ENCODE data around the gene HMOX2. TPM values are rescaled to one million over a fixed set of nuclear protein-coding genes. Genes with fewer than 3 reads are reported as not detected.
A peak's percentile ranks its signal among the peaks of the same experiment; 100 is the strongest.

The HMOX2 gene
- total and polyA plus RNA-seq, 2 of the 13 experiments (the other 11 are each of a cell fraction or from before 2014, with no cell fraction given), result 60.3 to 70.4 TPM

DNA sequence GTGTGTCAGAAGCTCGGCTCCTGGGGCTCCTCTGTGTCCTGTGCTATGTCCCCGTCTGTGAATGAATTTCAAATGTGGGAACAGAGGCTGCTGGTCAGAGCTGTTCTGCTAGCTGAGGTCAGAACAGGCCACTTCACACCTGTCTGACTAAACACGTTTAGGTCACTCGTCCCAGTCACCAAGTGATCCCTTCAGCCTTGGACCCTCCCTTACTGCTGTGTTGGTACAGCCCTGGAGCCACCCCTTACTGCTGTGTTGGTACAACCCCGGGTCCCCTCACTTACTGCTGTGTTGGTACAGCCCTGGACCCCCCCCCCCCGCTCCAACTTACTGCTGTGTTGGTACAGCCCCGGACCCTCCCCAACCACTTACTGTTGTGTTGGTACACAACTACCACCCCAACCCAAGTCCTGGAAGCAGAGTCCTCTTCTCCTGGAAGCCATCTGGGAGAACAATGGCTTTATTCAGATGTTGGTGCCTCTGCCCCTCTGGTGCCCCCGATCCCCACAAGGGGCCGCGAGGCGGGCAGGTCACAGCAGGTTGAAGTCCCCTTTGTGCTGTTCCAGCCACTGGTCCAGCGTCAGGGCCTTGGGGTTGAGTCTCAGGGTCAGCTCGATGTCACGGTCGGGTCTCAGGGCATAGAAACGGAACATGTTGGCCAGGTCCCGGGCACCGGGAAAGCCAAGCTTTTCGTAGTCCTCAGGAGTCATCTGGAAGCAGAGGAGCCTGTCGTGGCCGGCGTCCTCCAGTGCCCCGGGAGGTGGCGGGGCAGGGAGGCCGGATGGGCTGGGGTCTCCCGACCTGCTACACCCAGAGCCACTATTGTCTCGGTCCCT is 14.7 kb upstream of the HMOX2 start (continued):
- TF ChIP-seq HNF4G (IDR thresholded peaks at IDR 0.05; ENCODE audit: borderline replicate concordance, low read depth, low read length), result peak; percentile 66
- no peak for TF ChIP-seq HNF4G (CRISPR knock-in tag; IDR thresholded peaks at IDR 0.05; ENCODE audit: borderline replicate concordance, low read depth)
- no peak for TF ChIP-seq FIP1L1 (IDR thresholded peaks at IDR 0.05; ENCODE audit: borderline replicate concordance, insufficient read depth, low read depth, low read length)
- TF ChIP-seq TCF7L2 (IDR thresholded peaks at IDR 0.05; ENCODE audit: low read depth, low read length), result no peak
- TF ChIP-seq NFE2L1 (CRISPR knock-in tag; IDR thresholded peaks at IDR 0.05; ENCODE audit: borderline replicate concordance), result no peak
- TF ChIP-seq, protein P1, sequence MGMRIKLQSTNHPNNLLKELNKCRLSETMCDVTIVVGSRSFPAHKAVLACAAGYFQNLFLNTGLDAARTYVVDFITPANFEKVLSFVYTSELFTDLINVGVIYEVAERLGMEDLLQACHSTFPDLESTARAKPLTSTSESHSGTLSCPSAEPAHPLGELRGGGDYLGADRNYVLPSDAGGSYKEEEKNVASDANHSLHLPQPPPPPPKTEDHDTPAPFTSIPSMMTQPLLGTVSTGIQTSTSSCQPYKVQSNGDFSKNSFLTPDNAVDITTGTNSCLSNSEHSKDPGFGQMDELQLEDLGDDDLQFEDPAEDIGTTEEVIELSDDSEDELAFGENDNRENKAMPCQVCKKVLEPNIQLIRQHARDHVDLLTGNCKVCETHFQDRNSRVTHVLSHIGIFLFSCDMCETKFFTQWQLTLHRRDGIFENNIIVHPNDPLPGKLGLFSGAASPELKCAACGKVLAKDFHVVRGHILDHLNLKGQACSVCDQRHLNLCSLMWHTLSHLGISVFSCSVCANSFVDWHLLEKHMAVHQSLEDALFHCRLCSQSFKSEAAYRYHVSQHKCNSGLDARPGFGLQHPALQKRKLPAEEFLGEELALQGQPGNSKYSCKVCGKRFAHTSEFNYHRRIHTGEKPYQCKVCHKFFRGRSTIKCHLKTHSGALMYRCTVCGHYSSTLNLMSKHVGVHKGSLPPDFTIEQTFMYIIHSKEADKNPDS (CRISPR knock-in tag; IDR thresholded peaks at IDR 0.05), result 0 out of 2 replicates have a peak, but pooled peaks have one; percentile 49
- TF ChIP-seq, protein P2, sequence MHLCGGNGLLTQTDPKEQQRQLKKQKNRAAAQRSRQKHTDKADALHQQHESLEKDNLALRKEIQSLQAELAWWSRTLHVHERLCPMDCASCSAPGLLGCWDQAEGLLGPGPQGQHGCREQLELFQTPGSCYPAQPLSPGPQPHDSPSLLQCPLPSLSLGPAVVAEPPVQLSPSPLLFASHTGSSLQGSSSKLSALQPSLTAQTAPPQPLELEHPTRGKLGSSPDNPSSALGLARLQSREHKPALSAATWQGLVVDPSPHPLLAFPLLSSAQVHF (CRISPR knock-in tag; IDR thresholded peaks at IDR 0.05), result no peak
- TF ChIP-seq SALL2 (CRISPR knock-in tag; IDR thresholded peaks at IDR 0.05), result 0 out of 2 replicates have a peak, but pooled peaks have one; percentile 52
- peak; percentile 12; the same call in 1 of the 2 replicates for TF ChIP-seq STAG1 (CRISPR knock-in tag; IDR thresholded peaks at IDR 0.05)
- no peak for TF ChIP-seq SNRNP70 (IDR thresholded peaks at IDR 0.05; ENCODE audit: low read depth, low read length)
- peak; percentile 35; the same call in 1 of the 2 replicates for TF ChIP-seq YEATS2 (CRISPR knock-in tag; IDR thresholded peaks at IDR 0.05; ENCODE audit: borderline replicate concordance)
- peak; percentile 89 for TF ChIP-seq TBX2 (CRISPR knock-in tag; IDR thresholded peaks at IDR 0.05; ENCODE audit: borderline replicate concordance)
- TF ChIP-seq KLF16 (CRISPR knock-in tag; IDR thresholded peaks at IDR 0.05), result peak in 1 of 2 experiments; percentile 69; a peak in 2 of 4 replicates
- peak; percentile 79 for TF ChIP-seq TBL1XR1 (IDR thresholded peaks at IDR 0.05; ENCODE audit: borderline replicate concordance, low read length, partially characterized antibody)
- no peak for TF ChIP-seq REPIN1 (CRISPR knock-in tag; IDR thresholded peaks at IDR 0.05; ENCODE audit: borderline replicate concordance, low read depth)
- TF ChIP-seq ZNF292 (CRISPR knock-in tag; IDR thresholded peaks at IDR 0.05; ENCODE audit: borderline replicate concordance, low read depth), result no peak
- peak; percentile 33 for TF ChIP-seq FOXA3 (CRISPR knock-in tag; IDR thresholded peaks at IDR 0.05)
- no peak for TF ChIP-seq IKZF1 (IDR thresholded peaks at IDR 0.05)
- TF ChIP-seq SATB2 (CRISPR knock-in tag; IDR thresholded peaks at IDR 0.05), result no peak
- TF ChIP-seq ZNF678 (CRISPR knock-in tag; IDR thresholded peaks at IDR 0.05), result no peak
